Stimulated activated CD8-positive, alpha-beta memory T cell treated with anti-CD3 and anti-CD28 coated beads, Interleukin-15, amount 100 ng/mL, for 4 hours (primary cell): ENCODE measurements around the gene GRK1.

Experiments
- DNase-seq, 2 donors: peaks; one replicate each; pipeline ENCODE4 v3.0.0-alpha.2; 2020; ENCODE audit warnings: low read depth in 2 of 2

GRK1 gene

DNA sequence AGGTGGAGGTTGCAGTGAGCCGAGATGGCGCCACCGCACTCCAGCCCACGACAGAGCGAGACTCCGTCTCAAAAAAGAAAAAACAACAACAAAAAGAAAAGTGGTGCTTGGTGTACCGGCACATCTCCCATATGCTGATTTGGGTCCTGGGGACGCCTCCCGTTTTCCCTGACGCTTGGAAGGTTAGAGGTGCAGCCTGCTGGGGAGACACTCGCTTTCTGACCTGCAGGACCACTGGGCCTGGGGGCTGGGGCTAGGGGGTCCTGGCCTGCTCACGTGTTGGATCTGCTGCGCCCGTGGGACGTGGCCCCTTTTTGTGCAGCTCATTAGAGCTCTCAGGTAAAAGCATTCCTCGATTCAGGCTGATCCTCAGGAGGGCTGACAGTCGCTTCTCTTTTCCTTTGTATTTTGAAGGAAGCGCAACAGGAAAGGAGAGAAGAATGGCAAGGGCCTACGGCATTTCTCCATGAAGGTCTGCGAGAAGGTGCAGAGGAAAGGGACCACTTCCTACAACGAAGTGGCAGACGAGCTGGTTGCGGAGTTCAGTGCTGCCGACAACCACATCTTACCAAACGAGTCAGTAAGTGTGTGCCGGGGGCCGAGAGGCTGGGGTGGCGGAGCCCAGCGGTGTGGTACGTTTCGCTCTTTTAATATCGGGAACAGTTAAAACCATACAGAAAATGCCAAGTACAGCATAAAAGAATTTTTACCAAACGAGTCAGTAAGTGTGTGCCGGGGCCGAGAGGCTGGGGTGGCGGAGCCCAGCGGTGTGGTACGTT is 34.1 kb upstream of the GRK1 start:
- no peak for DNase-seq

DNA sequence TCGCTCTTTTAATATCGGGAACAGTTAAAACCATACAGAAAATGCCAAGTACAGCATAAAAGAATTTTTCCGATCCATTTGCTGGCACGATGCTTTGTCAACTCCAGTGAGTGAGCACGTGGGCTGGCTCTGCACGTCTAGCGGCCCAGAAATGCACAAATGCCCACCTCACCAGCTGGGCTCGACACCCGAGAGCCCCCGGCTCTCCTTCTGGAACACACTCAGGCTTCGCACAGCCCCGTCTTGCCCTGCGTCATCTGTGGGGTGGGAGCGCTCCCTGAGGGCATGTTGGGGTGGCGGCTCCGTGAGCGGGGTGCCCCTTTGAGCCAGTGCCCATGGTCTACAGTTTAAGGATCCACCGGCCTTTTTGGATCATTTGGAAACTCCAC is 33.5 kb upstream of the GRK1 start:
- DNase-seq: no peak

DNA sequence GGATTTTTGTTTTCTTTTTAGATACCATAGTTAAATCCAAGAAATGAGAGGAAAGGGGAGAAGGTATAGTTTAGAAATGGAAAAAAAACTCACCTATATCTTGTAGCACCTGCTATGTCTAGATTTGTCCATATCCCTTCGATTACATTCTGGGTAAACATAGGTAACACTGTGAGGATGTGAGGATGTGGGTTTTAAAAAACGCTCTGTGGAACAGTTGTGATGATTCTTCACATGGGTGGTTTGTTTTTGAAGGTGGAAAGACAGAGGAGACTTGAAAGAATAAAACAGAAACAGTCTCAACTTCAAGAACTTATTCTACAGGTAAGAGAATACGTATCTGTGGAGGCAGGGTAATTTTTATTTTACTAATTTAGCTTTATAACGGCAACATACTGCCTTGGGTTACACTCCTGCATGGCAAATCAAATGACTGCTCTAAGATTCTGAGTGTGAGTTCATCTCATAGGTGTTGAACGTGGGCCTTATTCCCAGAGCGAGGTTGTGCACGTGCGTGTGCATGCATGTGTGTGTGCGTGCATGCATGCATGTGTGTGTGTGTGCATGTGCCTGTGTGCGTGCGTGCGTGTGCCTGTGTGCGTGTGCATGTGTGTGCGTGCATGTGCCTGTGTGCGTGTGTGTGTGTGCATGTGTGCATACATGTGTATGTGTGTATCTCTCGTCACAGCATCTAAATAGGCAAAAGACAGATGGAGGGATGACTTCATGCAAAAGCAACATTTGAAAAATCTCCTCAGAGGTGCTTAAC is 32.6 kb upstream of the GRK1 start:
- no peak for DNase-seq

DNA sequence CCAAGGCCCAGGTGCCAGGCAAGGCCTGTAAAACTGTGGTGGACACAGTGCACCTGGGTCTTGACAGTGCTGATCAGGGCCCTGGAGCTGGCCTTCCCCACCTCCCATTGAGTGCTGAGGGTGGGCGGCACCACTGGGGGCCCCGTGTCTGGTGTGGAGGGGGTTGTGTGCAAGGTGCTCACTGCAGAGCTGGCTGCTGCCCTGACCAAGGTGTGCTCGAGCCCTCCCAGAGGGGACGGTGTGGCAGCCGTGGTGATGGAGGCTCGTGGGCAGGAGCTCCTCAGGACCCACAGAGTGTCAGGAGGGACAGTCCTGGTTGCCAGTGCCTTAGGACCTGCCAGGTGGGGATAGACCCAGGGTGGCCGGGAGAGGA is 32.0 kb upstream of the GRK1 start:
- DNase-seq: no peak

DNA sequence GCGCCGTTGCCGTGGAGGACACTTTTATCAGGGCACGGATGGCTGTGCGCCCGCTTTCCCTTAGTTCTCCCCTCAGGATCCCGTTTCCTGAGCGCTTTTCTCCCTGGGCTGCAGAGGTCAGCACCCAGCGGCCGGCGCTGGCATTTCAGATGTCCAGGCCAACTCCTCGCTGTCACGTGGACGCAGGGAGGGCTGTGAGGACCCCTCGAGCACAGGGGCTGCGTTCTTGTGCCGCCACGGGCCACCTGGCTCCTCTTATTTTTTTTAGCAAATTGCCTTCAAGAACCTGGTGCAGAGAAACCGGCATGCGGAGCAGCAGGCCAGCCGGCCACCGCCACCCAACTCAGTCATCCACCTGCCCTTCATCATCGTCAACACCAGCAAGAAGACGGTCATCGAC is 31.3 kb upstream of the GRK1 start:
- DNase-seq: no peak

DNA sequence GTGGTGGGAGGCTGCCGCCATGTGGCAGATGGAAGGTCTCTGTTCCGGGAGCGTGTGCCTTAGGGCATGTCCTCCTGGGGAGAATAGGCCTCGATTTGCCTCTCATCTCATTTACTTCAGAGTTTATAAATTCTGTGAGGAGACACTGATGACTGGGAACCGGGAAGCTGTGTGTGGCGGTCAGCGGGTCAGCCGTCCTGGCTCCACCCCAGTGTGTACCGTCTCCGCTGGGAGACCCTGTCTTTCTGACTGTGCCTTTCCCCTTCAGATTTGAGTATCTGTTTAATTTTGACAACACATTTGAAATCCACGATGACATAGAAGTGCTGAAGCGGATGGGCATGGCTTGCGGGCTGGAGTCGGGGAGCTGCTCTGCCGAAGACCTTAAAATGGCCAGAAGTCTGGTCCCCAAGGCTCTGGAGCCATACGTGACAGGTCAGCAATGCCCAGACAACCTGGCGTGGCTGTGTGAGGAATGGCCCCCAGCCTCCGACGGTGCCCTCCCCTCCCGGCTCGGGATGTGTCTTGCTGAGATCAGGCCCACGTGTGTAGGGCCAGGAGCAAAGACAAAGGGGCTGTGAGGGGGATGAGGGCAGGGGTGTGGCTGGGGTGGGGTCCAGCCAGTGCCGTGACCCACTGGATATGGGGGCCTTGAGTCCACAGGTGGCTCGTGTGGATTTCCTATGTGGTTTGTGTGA is 30.6 kb upstream of the GRK1 start:
- no peak for DNase-seq

DNA sequence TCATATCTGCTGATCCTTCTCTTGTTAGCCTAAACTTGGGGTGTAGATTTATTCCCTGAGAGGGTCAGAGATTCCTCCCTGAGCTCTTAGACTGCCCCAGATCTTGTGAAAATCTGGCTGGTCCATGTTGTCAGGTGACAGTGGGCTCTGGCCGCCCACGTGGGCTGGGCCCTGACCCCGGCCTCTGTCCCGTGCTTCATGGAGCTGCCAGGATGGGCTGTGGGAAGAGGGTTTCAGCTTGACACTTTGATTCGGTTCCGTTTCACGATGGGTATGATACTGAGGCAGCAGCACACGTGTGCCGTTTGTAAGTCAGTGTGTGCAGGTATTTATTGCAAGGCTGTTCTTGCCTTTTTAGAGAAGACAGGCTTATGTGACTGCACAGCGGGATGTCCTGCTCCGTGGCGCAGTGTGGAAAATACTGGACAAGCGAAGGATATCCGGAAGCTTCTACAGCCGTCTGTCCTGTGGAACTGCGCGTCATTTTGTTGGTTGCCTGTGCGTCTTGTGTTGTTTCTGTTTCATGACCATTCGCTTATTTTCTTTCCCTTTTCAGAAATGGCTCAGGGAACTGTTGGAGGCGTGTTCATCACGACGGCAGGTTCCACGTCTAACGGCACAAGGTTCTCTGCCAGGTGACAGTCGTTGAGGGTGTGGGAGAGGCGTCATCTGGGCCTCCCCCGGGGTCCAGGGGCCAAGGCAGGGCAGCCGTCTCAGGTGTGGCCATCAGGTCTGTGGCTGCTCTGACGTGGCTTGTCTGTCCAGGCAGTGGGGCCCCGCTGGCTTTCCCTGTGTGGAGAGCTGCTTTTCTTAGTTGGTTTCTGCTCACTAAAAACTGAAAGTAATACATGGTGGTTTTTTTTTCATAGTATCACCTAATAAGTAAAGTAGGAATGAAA is 29.5 kb upstream of the GRK1 start:
- no peak for DNase-seq

DNA sequence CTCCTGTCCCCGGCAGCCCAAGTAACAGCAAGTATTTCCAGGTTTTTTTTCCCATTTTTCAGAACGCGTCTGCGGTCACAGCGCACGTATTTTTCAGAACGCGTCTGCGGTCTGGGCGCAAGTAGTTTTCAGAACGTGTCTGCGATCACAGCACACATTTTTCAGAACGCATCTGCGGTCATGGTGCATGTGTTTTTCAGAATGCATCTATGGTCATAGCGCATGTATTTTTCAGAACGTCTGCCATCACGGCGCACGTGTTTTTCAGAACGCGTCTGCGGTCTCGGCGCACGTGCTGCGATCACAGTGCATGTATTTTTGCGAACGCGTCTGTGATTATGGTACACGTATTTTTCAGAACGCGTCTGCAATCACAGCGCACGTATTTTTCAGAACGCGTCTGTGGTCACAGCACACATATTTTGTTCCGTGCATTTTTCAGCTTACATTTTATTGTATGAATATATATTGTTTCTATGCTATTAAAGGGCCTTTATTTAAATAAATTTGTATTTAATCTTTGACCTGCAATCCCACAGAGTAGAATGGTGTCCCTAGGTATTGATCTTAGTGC is 28.8 kb upstream of the GRK1 start:
- DNase-seq: no peak

DNA sequence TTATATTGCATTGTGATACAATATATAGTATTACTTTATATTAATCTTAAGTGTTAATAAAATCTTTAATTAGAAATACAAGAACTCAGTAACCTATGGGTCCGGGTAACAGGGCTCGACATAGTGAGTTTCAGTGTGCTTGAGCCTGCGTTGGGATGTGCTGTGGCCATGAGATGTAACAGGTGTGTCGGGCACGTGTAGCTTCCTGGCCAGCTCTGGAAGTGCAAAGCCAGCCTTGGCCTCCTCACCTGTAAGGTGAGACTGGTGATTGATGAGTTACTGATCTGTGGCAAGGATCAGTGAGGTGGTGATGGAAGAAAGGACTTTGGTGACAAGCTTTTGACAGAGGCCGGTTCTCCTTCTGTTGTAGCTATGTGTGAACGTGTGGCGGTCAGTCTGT is 28.2 kb upstream of the GRK1 start:
- DNase-seq: no peak

DNA sequence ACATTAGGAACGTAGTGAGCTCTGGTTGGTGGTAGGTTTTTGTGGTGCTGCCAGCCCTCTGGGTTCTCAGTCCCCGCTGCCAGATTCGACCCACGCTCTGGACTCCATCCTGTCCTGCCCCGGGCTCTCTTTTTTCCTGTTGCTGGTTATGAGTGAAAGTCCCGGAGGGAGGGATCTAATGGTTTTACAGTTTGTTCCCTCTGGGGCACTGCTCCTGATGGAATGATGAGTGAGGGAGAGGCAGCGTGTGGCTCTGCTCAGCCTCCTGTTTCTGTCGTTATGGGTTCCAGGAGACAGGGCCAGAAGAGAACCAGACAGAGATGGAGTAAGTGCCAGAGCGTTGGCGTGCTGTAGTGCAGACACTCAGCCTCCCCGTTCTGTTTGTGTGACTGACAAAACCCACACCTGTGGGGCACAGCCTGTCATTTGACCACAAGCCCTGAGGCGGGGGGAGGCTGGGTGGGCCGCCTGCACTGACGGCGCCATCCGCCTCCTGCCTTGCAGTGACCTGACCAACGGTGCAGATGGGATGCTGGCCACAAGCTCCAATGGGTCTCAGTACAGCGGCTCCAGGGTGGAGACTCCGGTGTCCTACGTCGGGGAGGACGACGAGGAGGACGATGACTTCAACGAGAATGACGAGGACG is 27.3 kb upstream of the GRK1 start:
- no peak for DNase-seq

DNA sequence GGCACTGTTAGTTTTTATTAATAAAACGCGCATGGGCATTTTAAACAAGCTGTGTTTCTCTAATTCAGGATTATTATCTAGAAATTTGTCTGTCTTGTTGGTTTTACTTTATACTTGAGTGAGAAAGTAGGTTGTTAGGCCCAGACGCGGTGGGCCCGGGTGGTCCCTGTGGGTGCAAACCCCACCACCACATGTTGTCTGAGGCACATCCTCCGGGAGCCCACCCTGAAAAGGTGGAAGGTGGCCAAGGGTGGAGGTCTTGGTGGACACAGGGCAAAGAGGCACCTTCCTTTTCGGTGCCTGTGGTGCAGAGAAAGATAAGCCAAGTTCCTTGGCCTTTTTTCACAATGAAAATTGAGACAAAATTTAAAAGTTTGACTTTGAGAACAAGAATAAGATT is 25.6 kb upstream of the GRK1 start:
- no peak for DNase-seq

DNA sequence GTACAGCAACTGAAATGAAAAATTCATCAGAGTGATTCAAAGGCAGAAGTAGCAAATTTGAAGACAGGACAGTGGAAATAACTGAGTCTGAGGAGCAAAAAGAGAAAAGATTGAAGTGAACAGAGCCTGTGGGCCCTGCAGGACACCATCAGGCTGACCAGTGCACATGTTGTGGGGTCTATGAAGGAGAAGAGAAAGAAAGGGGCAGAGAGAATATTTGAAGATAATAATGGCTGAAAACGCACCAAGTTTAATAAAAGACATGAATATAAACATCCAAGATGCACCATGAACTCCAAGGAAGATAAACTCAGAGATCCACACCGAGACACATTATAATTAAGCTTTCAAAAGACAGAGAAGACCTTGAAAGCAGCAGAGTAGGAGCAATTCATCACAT is 24.5 kb upstream of the GRK1 start:
- no peak for DNase-seq

DNA sequence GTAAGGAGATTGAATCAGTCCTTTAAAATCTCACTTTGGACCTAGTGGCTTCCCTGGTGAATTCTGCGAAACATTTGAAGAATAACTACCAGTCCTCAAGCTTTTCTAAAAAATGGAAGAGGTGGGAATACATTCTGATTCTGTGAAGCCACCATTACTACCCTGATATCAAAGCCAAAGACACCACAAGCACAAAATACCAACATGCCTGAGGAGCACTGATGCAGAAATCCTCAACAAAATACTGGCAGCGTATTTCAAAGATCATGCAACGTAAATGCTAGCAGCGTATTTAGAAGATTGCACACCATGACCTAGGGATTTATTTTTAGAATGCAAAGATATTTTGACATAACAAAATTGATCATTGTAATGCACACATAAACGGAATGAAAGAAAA is 23.4 kb upstream of the GRK1 start:
- DNase-seq: no peak

DNA sequence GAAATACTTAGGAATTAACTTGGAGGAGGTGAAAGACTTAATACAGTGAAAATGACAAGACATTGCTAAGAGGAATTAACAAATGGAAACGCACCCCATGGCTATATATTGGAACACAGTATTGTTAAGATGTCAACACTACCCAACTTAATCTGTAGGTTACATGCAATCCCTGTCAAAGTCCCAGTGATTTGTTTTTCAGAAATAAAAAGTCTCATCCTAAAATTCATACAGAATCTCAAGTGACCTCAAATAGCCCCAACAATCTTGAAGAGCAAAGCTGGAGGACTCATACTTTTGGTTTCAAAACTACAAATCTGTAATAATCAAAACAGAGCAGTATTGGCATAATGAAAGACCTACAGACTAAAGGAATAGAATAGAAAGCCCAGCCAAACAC is 22.2 kb upstream of the GRK1 start:
- no peak for DNase-seq

DNA sequence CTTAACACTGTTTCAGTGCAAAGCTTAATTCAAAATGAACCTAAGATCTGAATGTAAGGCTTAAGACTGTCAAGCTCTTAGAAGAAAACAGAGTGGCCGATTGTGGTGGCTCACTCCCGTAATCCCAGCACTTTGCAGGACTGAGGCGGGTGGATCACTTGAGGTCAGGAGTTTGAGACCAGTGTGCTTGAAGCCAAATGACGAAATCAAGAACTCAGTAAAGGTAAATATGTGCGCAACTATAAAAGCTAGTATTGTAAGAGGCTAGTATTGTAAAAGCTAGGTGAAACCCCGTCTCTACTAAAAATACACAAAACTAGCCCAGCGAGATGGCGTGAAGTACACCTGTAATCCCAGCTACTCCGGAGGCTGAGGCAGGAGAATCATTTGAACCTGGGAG is 21.7 kb upstream of the GRK1 start:
- no peak for DNase-seq

DNA sequence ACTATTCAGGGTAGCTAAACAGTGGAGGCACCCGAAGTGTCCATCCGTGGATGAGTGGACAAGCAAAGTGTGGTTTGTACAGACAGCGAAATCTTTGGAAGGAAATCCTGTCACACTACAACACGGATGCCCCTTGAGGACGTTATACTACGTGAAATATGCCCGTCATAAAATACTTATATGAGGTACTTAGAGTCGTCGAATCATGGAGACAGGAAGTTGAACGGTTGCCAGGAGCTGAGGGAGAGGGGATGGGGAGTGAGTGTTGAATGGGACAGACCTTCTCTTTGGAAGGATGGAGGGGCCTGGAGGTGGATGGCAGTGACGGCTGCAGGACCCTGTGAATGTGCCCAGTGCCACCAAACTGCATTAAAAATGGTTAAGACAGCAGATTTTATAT is 20.6 kb upstream of the GRK1 start:
- no peak for DNase-seq

DNA sequence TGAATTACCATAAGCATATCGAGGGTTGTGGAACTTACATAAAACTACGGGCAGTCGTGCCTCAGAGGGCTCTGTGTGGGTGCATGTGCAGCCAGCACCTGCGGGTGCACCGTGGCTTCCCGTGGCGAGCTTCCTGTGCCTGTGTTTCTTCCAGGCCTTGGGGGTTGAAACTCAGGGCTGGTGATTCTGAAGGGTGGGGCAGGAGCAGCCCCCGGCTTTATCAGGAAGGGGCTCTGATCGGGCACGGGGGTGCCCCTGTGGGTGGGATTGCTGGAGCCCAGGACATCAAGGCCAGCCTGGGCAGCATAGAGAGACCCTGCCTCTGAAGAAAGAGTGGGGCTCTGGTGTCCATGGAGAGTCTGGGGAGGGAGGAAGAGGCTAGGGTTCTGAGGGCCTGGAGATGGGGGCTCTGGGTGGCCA is 20.1 kb upstream of the GRK1 start:
- no peak for DNase-seq

DNA sequence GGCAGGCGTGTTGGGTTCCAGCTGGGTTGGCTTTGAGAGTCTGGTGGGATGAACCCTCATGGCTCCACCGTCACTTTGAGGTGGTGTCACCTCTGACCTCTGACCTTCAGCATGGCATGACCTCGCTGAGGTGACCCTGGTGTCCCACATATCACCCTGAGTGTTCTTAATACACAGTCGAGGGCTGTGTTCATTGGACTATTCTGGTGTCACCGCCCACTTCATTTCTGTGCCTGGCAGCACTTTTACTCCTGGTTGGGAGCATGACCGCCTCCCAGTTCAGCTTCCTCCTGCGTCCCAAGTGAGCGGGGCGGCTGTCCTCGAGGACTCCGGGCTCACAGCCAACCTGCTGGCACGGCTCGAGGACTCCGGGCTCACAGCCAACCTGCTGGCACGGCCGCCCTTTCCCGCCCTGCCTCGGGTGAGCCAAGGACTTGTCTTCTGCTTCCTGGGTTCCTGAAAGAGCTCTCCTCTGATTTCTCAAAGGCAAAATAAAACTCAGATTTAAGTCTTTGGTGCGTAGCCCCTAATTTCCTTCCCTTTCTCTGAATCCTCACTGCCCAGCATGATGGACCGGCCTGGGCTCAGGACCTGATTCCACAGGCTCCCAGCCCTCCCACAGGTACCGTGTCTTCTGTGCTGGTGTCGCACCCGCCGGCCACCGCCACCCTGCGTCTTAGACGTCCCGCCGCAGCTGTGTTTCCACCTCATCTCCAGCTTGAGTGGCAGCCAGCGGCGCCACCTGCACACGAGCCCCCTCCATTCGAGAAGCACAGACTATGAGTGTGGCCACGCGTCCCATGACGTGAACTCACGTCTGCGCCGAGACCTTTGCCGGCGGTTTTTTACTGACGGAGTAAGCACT is 19.4 kb upstream of the GRK1 start:
- no peak for DNase-seq

DNA sequence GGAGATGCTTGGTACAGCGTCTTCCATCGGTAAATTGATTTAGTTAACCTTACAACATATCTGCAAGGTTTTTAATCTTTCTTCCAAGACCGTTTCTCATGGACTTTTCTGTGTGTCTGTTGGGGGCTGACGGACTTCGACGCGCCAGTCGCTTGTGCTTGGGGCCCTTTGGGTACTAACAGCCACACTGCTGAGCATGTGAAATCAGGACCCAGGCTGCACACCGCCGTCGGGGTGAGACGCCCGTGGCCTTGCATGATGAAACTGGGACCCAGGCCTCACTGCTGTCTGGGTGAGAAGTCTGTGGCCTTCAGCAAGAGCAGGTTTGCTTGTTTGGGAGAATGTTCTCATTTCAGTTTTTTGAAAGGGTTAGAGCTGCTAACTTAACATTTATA is 18.8 kb upstream of the GRK1 start:
- no peak for DNase-seq

DNA sequence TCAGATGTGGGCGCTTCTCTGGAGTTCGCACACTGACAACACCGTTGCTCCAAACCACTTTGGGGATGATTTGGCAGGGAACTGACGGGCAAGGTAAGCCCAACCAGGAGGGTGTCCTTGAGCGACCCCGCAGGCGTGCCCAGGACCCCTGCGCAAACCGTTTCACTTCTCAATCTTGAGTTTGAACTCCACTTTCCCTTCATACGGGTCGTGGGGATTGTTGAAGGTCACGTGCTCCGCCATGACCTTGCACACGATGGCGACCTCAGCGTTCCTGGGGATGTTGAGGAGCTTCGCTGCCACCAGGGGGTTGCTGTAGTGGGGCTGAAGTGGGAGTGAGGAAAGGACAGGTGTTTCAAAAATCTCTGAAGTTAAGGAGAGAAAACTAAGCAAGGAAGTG is 17.8 kb upstream of the GRK1 start:
- no peak for DNase-seq
